ENCODE results near the gene TLR9. TPM values are rescaled to one million over a fixed set of nuclear protein-coding genes. Genes with fewer than 3 reads are reported as not detected.

The TLR9 gene
- total RNA-seq, 1 donor from 2014 or later = 1.4 TPM

GRCh38 chr3:52246728-52247408 is 21.4 kb upstream of the TLR9 start:
- DNase-seq (ENCODE audit: low spot score) = no peak

- DNase-seq (ENCODE audit: low spot score) = no peak
Measured at GRCh38 chr3:52246264-52246620, 20.8 kb upstream of the TLR9 start.

- no peak for DNase-seq (ENCODE audit: low spot score)
Measured at GRCh38 chr3:52245322-52246263, 20.1 kb upstream of the TLR9 start, which contains the start of gene PPM1M. TSS of gene PPM1M (plus strand) at chr3:52245759. CDS start at chr3:52245825, 66 bp downstream.

- DNase-seq (ENCODE audit: low spot score) = no peak
Measured at GRCh38 chr3:52243791-52244628, 18.6 kb upstream of the TLR9 start.

GRCh38 chr3:52242039-52242438 is 16.6 kb upstream of the TLR9 start:
- DNase-seq (ENCODE audit: low spot score) = no peak

- no peak for DNase-seq (ENCODE audit: low spot score)
Measured at GRCh38 chr3:52240886-52241370, 15.5 kb upstream of the TLR9 start.

- DNase-seq (ENCODE audit: low spot score) = peak; percentile 59
Measured at GRCh38 chr3:52240059-52240885, 14.8 kb upstream of the TLR9 start.

- peak; percentile 71 for DNase-seq (ENCODE audit: low spot score)
Measured at GRCh38 chr3:52238761-52239701, 13.6 kb upstream of the TLR9 start, which contains the start of gene TWF2. TSS of gene TWF2 (minus strand) at chr3:52239158. CDS start at chr3:52239016, 142 bp downstream.

GRCh38 chr3:52238193-52238760 is 12.8 kb upstream of the TLR9 start:
- no peak for DNase-seq (ENCODE audit: low spot score)

GRCh38 chr3:52237657-52238172 is 12.3 kb upstream of the TLR9 start:
- peak; percentile 79 for DNase-seq (ENCODE audit: low spot score)

- DNase-seq (ENCODE audit: low spot score) = no peak
Measured at GRCh38 chr3:52237006-52237656, 11.7 kb upstream of the TLR9 start.

GRCh38 chr3:52236424-52236886 is 11.0 kb upstream of the TLR9 start:
- no peak for DNase-seq (ENCODE audit: low spot score)

- DNase-seq (ENCODE audit: low spot score) = no peak
Measured at GRCh38 chr3:52234516-52235447, 9.3 kb upstream of the TLR9 start.

GRCh38 chr3:52233968-52234367 is 8.5 kb upstream of the TLR9 start:
- no peak for DNase-seq (ENCODE audit: low spot score)

GRCh38 chr3:52233108-52233591 is 7.7 kb upstream of the TLR9 start:
- DNase-seq (ENCODE audit: low spot score) = no peak

GRCh38 chr3:52232279-52233107 is 7.0 kb upstream of the TLR9 start:
- DNase-seq (ENCODE audit: low spot score) = no peak
